ENCODE results near the gene MTHFD2L. TPM values are rescaled to one million over a fixed set of nuclear protein-coding genes. Genes with fewer than 3 reads are reported as not detected.

MTHFD2L gene
- total and polyA plus RNA-seq, 10 of the 15 experiments (the other 5 are each of a cell fraction or from before 2014, with no cell fraction given) = 4.8 to 25.4 (median 14.4) TPM

DNA sequence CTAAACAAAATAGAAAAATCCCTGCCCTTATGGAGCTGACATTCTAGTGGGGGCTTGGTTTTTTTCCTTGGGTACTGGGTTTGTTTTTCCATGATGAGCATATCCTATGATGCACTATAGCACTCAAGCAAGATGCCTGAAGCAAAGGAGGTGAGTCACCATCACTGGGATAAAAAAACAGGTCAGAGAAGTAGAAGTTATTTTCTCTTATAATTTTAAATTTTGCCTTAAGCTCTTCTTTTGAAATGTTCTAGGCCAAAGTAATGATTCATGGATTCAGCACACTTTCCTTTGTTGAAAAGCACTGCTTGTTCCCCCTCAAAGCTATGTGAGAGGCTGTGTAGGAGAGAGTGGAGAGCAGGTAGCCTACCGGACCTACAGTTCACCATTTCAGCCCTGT, 43.7 kb upstream of the MTHFD2L start:
- no TSS peak for BruUV-seq (replicated peaks)
- in situ Hi-C loops (cut with MboI) (no loop called here), intact Hi-C loops (cut with micrococcal nuclease; ENCODE audit: unreplicated experiment) (no loop called here)
- SMC1A ChIA-PET (ENCODE audit: uncharacterized antibody, unreplicated experiment) = no interaction called here
- no peak for TF ChIP-seq NR2C1 (IDR thresholded peaks at IDR 0.05)
- TF ChIP-seq KLF5 (IDR thresholded peaks at IDR 0.05; ENCODE audit: partially characterized antibody) = no peak
- no peak for TF ChIP-seq ZSCAN29 (IDR thresholded peaks at IDR 0.05)
- TF ChIP-seq BHLHE40 (IDR thresholded peaks at IDR 0.05; ENCODE audit: borderline replicate concordance in 1 of 2, low read depth in 2 of 2, low read length in 1 of 2) = no peak
- no peak for TF ChIP-seq BCL11A (IDR thresholded peaks at IDR 0.05; ENCODE audit: low read depth, low read length)
- TF ChIP-seq SUZ12 (IDR thresholded peaks at IDR 0.05; ENCODE audit: unreplicated experiment) = no peak
- no peak for TF ChIP-seq IKZF2 (IDR thresholded peaks at IDR 0.05)
- TF ChIP-seq, protein P1, sequence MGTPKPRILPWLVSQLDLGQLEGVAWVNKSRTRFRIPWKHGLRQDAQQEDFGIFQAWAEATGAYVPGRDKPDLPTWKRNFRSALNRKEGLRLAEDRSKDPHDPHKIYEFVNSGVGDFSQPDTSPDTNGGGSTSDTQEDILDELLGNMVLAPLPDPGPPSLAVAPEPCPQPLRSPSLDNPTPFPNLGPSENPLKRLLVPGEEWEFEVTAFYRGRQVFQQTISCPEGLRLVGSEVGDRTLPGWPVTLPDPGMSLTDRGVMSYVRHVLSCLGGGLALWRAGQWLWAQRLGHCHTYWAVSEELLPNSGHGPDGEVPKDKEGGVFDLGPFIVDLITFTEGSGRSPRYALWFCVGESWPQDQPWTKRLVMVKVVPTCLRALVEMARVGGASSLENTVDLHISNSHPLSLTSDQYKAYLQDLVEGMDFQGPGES (IDR thresholded peaks at IDR 0.05) = no peak
- no peak for TF ChIP-seq HDAC6 (IDR thresholded peaks at IDR 0.05; ENCODE audit: unreplicated experiment)
- no peak for TF ChIP-seq LARP7 (IDR thresholded peaks at IDR 0.05)
- CTCF ChIA-PET = no interaction called here
- Histone ChIP-seq H3K9me3 (replicated peaks; ENCODE audit: control insufficient read depth, insufficient read depth, low read length) (no peaks in the 10 kb centered on the region), H3K4me2 (ENCODE audit: control insufficient read depth, insufficient read depth) (no peak overlapping the region), H3K4me1 (ENCODE audit: control insufficient read depth, insufficient read depth, low read length) (no peaks in the 10 kb centered on the region), H3K27ac (ENCODE audit: control insufficient read depth, insufficient read depth) (no peak overlapping the region), H3K79me2 (ENCODE audit: control insufficient read depth, insufficient read depth, low read length) (no peaks in the 10 kb centered on the region), H2AFZ (ENCODE audit: control insufficient read depth, low read depth, low read length) (no peak overlapping the region), H3K27me3 (replicated peaks in 1 of 2; ENCODE audit: control insufficient read depth in 2 of 2, insufficient read depth in 2 of 2, low read length in 1 of 2) (0 out of 4 replicates have a peak, but pooled peaks cover 0 to 3% of the 10 kb centered on the region in 2 experiments), H4K20me1 (ENCODE audit: control insufficient read depth, insufficient read depth) (no peaks in the 10 kb centered on the region), H3K4me3 (no peak overlapping the region), H3K9ac (ENCODE audit: control insufficient read depth, insufficient read depth, low read length) (no peak overlapping the region), H3K36me3 (ENCODE audit: control insufficient read depth in 2 of 2, insufficient read depth in 2 of 2, low read length in 1 of 2) (no peaks in the 10 kb centered on the region)
- DNase-seq (ENCODE audit: low read depth, low spot score) (no peak), ATAC-seq (no peak), FAIRE-seq (no peak)
- 27% methylated on average over 1 of the region's 1 CpG for WGBS (ENCODE audit: insufficient coverage, insufficient replicate concordance, low lambda C conversion rate, missing lambda C conversion rate)
- RAD21 ChIA-PET (ENCODE audit: unreplicated experiment) = no interaction called here
- POLR2A ChIA-PET = no interaction called here
